M059J (cell line): ENCODE measurements around the gene GNAT2. TPM values are rescaled to one million over a fixed set of nuclear protein-coding genes. Genes with fewer than 3 reads are reported as not detected.
A peak's percentile ranks its signal among the peaks of the same experiment; 100 is the strongest.

ENCODE experiments used
- DNase-seq: peaks from one replicate; pipeline ENCODE4 v3.0.0-alpha.2; 2012; ENCODE audit warnings: low read depth
- total RNA-seq: library from RNA; depleted of rRNA; stranded (reverse); fragments of >200 nt; shearing (Covaris generic); gene quantifications from 2 replicates; pipeline ENCODE4 v1.2.3, GENCODE V29; 2014

The GNAT2 gene
- total RNA-seq, 1 experiment from 2014 or later = 0.12 TPM

DNA sequence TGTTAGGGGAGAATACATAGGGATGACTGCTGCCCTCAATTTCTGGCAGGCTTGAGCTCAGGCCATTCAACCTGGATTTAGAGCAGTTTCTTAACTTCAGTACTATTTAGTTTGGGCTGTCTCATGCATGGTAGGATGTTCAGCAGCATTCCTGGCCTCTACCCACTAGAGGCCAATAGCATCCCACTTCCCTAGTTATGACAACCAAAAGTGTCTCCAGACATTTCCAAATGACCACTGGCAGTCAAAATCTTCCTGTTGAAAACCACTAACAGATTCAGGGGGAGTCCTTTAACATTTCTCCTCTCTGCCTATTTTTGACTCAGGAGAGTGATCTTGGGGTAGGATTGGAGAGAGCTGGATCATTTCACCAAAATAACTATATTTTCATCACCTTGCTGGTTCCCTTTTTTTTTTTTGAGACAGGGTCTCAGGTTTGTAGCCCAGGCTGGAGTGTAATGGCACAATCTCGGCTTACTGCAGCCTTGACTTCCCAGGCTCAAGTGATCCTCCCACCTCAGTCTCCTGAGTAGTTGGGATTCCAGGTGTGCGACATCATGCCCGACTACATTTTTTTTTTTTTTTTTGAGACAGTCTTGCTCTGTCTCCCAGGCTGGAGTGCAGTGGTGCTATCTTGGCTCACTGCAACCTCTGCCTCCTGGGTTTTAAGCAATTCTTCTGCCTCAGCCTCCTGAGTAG, 8.7 kb downstream of the GNAT2 start:
- peak; percentile 77 for DNase-seq

DNA sequence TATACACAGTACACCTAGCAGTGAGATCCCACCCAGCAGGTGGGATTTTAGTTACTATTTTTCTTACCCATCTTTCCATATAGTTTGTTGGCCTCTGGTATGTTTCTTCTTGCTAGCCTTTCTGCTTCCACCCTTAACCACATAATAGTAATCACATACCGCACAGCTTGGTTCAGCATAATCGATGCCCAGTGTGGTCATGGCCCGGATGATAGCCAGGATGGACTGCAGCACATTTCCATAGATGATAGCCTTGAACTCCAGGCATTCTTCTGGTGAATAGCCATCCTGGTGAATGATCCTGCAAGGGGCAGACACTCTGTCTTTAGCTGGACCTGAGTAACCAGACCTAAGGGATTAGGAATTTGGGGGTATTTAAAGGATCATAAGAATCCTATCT, 9.5 kb downstream of the GNAT2 start:
- peak; percentile 9 for DNase-seq

DNA sequence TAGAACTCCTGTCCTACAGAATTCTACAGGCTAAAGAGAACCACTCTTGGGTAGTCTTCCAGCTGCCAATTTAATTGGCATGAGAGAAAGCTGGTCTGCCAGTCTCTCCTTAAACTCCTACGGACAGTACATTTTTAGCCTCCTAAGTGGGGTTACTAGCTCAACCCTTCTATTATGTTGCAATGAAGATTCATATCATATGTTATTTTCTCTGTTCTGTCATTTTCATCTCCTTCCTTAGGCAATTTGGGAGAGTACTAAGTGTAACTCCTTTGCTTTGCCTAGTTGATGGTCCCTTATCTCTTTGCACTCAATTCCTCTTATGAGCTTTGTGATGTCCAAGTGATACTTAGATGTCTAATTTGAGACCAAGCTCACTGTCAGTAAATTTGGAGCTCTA, 14.0 kb downstream of the GNAT2 start:
- no peak for DNase-seq

DNA sequence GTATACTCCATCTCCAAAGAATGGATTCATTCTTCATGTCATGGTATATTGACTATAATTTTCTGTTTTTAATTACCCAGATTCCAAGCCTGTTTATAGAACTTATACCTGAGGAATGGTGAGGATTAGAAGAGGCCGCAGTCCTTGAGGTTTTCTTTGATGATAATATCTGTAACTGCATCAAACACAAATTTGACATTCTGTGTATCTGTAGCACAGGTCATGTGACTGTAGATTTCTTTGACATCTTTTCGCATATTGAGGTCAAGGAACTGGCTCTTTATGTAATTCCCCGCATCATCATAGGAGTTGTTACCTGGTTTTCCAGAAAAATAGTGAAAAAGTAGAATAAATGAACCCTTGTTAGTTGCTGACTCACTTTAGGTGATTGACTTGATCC, 16.2 kb downstream of the GNAT2 start:
- DNase-seq = no peak

DNA sequence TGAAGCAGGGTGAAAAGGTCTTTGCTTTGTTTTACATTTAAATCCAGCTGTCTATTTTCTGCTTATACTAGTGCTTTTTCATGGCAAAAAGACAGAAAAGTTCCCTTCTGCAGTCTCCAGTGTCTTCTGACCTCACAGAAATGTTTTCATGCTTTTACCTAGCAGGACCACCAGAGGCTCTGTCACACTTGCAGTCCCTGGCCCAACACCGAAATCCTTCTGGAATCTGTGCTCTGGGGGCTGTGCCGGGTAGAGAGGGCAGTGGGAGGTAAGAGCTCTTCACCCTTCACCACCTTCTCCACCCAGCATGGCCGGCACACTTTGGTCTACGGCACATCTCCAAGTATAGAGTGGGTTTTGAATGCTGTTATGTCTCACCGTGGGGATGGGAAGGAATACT, 20.8 kb downstream of the GNAT2 start:
- no peak for DNase-seq

DNA sequence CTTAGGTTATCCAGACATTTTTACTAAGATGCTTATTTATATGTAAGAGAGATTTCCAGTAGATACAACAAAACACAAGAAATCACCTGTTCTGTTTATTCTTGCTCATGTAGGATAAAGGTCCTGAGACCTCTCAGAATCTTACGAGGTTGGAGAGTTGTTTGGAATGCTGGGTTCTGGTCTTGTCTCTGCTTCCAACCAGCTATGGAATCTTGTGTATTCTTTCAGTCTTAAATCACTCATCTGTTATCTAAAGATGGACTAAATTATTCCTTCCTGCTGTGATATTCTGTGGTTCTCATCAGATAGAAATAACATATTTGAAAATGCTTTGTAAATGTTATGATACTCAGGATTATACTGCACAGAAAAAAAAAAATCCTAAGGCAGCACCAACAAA, 21.3 kb downstream of the GNAT2 start:
- DNase-seq = no peak

DNA sequence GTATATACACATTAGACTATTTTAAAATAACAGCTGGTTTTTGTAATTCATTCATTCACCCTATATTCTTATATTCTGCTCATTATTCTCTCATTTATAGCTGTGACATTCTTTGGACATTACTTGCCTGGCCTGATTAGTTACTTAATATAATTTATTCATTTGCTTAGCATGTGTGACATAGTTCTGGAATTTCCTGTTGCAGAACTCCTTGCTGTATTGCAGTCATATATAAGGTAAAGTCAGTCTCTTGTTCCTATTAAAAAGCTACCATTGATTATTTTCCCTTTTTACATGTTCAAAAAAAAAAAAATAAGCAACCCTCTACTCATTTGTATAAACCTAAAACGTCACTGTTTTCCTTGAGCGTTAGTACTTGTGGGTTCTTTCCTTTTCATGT, 23.9 kb downstream of the GNAT2 start:
- no peak for DNase-seq

DNA sequence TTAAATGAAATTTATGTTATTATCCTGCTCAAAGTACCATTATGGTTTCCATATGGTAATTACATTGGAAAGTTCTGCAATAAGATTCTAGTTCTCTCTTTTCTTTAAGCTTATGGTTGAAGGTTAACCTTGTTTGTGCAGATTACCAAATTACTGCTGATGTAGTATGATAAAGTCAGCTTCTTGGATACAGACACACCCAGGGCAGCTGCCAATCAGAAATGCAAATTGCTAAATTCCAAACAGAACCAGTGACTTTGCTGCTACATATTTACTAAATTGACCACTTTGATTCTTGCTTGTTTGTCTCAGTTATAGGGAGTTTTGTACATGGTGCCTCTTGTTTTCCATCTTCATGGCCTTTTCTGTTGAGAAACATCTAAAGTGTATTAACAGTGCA, 26.5 kb downstream of the GNAT2 start:
- no peak for DNase-seq

DNA sequence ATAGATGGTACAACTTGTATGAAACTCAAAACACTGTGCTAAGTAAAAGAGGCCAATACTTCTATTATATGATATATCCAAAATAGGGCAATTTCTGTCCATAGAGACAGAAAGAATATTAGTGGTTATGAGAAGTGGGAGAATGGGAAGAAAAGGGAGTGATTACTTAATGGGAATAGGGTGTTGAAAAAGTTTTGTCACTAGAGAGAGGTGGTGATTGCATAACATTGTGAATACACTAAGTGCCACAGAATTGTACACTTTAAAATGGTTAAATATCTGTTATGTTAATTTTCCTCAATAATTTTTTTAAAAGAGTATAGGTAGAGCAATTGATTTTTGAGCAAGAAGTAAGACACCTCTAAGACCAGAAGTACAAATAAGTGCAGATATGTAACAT, 29.7 kb downstream of the GNAT2 start:
- no peak for DNase-seq

DNA sequence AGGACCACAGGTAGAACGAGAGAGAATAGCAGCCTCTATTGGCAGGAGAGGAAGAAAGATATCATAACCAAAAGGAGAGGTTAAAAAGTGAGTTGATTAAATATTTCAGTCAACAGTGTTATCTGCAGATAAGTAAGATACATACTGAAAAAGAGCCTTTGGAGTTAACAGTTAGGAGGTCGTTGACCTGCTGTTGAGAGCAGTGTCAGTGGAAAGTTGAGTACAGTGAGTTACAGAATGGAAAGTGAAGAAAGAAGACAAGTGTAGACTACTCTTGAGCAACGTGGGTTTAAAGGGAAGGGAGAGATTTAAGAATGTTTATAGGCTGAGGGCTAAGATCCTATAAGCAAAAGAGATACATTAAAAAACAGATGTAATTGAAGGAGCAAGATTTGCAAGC, 30.2 kb downstream of the GNAT2 start:
- DNase-seq = no peak

DNA sequence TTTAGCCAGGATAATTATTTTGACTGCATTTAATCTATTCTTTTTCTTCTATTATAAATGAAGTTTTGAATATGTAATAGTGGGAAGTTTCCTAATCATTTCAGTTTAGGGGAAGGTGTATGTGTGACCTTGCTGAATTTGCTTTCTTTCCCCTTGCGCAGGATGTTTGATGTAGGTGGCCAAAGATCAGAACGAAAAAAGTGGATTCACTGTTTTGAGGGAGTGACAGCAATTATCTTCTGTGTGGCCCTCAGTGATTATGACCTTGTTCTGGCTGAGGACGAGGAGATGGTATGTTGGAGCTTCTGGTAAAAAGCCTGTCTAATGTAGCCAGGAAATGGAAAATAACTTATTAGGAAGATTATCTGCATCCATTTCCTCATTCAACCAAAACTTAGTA, 33.4 kb downstream of the GNAT2 start:
- no peak for DNase-seq

DNA sequence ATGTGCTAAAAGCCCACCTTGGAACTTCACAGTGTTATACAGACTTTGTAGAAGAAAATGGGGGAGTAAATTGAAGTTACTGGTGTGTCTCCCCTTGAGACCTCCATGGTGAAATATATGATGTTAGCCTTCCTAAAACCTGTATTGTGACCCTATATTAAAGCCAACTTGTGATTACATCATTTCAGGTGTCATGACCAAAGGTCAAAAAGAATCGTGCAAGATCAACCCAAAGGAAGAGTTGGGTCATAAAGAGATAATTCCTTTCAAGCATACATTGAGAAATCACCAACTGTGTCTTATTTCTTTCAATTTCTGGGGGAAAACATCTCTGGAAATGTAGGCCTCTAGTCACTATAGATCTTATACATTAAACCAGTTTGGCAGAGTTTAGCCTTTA, 34.6 kb downstream of the GNAT2 start:
- no peak for DNase-seq

DNA sequence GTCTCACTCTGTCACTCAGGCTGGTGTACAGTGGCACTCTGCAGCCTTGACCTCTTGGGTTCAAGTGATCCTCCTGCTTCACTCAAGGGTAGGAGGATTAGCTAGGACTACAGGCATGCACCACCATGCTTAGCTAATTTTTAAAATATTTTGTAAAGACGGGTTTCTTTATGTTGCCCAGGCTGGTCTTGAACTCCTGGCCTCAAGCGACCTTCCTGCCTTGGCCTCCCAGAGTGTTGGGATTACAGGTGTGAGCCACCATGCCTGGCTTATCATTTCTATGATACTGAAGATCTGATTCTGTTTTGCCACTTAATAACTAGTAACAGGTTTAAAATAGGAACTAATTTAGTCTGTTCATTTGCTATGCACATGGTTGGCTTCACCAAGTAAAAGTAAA, 37.4 kb downstream of the GNAT2 start:
- no peak for DNase-seq

DNA sequence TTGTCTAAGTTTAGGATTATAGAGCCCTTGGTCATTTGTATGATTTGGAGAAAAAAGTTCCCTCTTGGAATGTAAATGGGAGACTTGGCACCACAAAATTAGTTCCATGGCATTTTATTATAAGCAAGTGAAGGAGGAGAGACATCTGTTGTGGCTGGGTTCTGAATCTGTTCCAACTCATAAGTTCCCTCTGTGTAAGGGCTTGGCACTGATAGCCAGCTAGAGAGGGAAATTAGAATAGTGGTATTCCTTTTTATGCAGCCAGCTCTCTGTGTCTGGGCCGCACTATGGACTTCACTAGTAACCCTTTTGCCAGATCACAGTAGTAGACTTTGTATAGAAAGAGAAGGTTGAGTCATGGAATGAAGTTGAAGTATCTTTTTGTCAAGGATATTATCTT, 39.9 kb downstream of the GNAT2 start:
- no peak for DNase-seq

DNA sequence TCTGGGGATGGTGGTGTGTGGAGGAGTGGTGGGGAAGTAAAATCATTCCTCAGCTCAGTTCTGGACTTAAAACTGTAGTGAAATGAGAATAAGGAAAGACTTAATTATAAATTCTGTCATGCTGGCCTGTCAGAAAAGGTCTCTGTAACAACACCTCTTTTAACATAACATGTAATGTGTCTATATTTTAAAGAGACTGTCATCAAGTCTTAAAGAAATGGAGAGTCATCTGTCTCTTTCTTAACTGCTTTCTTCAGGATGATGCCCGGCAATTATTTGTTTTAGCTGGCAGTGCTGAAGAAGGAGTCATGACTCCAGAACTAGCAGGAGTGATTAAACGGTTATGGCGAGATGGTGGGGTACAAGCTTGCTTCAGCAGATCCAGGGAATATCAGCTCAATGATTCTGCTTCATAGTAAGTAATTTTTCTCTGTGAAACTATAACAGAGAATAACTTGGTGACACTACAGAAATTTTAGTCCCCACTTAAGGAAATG, 40.4 kb downstream of the GNAT2 start:
- no peak for DNase-seq

DNA sequence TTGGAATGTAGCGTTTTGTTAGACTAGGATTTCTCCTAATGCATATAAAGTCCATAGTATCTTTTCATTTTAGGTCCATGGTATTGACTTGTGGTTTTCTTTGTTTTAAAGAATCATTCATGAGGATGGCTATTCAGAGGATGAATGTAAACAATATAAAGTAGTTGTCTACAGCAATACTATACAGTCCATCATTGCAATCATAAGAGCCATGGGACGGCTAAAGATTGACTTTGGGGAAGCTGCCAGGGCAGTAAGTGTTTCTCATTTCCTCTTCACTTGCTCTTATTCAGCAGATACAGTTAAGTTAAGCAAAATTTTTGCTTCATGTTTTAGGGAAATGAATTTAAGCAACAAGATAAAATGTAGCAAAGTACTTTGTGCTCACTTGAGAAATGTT, 45.6 kb downstream of the GNAT2 start:
- DNase-seq = no peak

DNA sequence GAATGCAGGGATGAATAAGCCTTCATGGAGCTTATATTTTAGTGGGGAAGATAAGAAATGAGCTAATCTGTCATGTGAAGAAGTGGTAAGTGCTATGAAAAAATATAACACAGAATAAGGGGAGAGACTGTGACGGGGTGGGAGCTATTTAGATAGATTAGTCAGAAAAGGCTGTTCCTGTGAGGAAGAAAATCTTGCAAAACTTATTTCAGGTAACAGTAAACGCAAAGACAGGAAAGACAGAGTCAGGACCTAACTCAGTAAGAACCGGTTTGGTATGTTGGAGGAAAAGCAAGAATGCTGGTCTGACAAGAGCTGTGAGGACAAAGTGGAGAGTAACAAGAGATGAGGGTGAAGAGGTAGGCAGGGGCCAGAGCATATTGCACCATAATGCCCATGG, 49.0 kb downstream of the GNAT2 start:
- DNase-seq = no peak

DNA sequence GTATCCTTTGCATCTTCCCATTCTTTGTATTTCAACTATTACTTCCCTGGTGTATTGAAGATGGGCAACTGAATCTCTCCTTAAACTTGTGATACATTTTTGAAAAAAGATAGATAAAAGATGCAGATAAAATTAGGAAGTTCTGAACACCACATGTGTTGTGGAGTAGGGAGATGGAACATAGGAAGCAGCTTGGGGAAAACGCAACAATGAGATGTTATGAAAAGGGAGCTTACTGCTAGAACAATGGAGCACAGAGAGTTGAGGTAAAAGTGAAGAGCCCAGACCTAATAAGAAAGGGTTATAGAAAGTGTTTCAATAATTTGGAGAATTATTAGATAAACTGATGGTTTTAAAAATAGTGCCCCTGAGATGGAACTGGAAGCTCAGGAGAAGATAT, 50.1 kb downstream of the GNAT2 start:
- DNase-seq = no peak

DNA sequence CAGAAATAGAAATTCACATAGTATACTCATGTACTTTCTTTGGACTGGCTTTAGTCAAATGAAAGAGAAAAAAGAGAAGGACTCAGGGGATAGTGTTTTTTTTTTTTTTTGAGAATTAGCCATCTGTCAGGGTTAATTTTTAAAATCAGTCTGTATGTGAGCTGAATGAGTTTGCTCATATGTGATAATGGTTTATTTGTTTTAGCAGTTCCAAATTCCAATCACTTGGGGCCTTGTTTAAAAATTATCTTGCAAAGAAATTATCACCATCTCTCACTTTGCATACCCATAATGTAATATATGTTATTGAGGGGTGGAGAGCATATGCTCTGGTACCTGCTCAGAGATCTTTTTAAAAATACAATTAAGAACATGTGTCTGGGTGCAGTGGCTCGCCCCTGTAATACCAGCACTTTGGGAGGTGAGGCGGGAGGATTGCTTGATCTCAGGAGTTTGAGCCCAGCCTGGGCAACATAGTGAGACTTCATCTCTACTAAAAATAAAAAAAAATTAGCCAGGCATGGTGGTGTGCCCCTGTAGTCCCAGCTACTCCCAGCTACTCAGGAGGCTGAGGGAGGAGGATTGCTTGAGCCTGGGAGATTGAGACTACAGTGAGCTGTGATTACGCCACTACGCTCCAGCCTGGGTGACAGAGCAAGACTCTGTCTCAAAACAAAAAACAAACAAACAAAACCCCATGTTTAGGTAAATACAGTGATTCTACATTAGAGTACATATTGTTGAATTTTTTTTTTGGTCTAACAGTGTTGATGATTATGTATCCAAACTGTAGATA, 51.3 kb downstream of the GNAT2 start:
- no peak for DNase-seq

DNA sequence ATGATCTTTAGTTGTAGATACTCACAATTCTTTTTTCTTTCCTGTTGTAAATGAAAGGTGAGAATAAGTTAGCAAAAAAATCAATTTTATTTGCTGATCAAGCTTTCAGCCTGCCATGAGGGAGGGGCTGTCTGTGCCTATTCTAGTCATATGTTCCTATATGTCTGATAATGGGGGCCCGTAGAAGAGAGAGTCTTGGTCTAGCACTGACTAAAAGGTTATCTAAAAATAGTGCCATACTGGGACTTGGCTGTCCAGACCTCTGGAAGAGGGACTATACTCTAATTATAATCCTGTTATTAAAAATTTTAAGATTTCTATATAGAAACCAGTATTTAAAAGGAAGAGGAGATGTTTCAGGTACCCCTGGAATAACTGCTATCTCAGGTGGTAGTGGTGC, 52.4 kb downstream of the GNAT2 start:
- no peak for DNase-seq

DNA sequence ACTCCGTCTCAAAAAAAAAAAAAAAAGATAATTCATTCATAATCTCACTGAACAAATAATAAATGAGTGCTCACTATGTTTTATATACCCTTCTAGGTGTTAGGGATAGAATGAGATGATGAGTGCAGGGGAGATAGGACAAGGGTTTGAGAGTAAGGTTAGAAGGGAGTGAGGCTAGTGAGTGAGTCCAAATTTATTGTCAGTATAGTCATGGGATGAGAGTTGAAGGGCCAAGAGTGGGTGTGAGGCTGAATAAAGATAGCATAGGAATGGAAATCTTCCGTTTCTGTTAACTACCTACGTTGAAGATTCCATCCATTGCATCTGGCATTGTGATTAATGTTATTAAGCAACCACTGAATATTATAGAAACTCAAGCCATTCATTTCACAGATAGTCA, 54.2 kb downstream of the GNAT2 start:
- no peak for DNase-seq

DNA sequence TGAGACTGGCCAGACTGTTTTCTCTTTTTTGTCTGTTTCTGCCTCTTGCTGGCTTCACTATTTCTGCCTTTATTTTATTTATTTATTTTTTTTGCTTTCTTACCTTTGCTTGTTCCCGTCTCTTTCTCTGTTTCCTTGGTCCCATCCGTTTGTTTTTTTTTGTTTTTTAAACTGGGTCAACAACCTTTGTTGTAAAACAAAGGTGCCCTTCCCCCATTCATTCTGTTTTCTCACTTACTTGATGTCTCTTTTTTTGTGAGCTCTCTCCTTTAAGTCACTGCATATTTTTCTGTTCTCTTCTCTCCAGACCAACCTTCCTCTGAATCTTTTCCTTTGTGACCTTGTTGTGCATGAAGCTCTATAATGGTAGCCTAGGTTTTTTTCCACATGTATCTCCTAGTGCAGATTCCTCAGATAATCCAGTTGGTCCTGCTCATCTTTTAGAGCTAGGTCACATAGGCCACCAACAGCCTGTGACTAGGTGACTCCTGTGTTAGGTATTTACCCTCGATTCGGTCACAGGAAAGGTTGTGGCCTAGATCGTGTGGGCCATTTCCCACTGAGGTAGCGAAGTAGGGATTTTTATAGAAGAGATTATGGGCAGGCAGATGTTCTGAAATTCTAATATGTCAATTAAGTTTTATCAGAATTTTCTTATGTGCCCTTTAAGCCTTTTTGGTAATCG, 55.1 kb downstream of the GNAT2 start:
- no peak for DNase-seq

DNA sequence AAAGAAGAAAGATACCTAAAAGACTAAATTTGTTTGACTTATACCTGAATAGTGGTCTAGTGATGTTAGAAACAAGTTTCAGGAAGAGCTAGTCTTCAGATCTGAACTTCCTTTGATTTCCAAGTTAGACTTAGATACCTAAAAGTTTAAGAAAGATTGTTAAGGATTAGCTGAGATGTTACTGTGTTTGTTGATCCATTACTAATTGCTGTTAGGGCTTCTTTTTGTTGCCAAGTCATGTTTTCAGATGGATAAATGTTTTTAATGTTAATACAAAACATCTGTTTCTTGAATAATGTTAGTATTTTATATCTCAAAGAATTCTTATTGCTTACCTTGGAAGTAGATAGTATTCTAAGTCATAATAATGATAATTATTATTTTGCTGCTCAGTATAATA, 59.4 kb downstream of the GNAT2 start:
- no peak for DNase-seq
